ENCODE data around the gene TMEM87B.

TMEM87B gene

DNA sequence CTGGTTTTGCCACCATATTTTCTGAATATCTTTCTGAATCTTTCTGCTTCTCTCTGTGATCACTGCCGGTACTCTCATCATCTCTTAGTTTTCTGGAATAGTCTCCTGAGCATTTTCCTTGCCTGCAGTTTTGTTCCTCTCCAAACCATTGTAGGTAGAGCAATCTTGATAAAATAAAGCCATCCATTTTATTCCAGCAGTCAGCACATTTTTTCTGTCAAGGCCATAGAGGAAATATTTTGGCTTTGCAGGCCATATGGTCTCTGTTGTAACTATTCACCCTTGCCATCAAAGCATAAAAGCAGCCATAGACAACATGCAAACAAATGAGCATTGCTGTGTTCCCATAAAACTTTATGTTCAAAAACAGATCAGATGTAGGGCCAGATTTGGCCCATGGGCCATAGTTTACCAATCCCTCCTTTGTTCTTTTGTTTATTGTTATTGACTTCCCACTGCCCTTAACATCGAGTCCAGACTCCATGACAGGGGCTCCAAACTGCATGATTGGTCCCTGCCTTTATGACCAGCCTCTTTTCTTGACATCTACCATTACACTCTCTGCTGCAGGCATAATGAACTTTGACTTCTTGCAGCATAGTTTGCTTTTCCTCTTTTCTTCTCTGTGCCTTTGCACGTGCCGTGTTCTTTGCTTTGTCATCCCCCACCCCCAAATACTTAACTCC, 29.8 kb downstream of the TMEM87B start:
- H3K4me1 ChIP-seq (ENCODE audit: control insufficient read depth in 1 of 2, insufficient read depth in 2 of 2, low read length in 2 of 2) = no peaks in the 10 kb centered on the region
- no peak overlapping the region for H3K4me3 ChIP-seq (ENCODE audit: low read depth in 1 of 2, low read length in 2 of 2)
- no peak overlapping the region for H3K27ac ChIP-seq (ENCODE audit: low read depth, low read length)
- no peaks in the 10 kb centered on the region for H3K27me3 ChIP-seq (ENCODE audit: control insufficient read depth in 1 of 2, insufficient read depth in 2 of 2, low read length in 2 of 2)
- H3K36me3 ChIP-seq (ENCODE audit: control insufficient read depth in 1 of 2, insufficient read depth in 2 of 2, low read length in 2 of 2) = peaks cover 68 to 88% of the 10 kb centered on the region in 2 donors
- no peak overlapping the region for H3K9ac ChIP-seq (ENCODE audit: low read depth in 1 of 2, low read length in 2 of 2)
- H3K9me3 ChIP-seq (ENCODE audit: control insufficient read depth in 1 of 2, low read length in 2 of 2) = no peaks in the 10 kb centered on the region

DNA sequence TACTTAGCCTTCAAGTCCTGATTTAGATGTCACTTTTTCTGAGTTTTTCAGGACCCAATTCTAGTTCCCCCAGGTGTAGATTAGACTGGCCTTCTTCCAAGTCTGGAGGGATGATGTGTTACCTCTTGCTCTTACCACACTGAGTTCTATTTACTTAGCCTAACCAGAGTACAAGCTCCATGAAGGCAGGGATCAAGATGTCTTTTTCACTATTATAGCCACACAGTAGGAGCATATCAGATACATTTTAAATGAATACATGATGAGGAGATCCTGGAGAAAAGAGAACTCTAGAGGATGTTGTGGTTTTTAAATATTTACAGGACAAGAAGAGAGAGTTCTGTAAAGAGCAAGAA, 30.3 kb downstream of the TMEM87B start:
- H3K4me3 ChIP-seq (ENCODE audit: low read depth in 1 of 2, low read length in 2 of 2) = no peak overlapping the region
- H3K36me3 ChIP-seq (ENCODE audit: control insufficient read depth in 1 of 2, insufficient read depth in 2 of 2, low read length in 2 of 2) = peaks cover 72 to 93% of the 10 kb centered on the region in 2 donors
- no peak overlapping the region for H3K9ac ChIP-seq (ENCODE audit: low read depth in 1 of 2, low read length in 2 of 2)
- no peak overlapping the region for H3K27ac ChIP-seq (ENCODE audit: low read depth, low read length)
- H3K9me3 ChIP-seq (ENCODE audit: control insufficient read depth in 1 of 2, low read length in 2 of 2) = no peaks in the 10 kb centered on the region
- H3K4me1 ChIP-seq (ENCODE audit: control insufficient read depth in 1 of 2, insufficient read depth in 2 of 2, low read length in 2 of 2) = no peaks in the 10 kb centered on the region
- H3K27me3 ChIP-seq (ENCODE audit: control insufficient read depth in 1 of 2, insufficient read depth in 2 of 2, low read length in 2 of 2) = no peaks in the 10 kb centered on the region

DNA sequence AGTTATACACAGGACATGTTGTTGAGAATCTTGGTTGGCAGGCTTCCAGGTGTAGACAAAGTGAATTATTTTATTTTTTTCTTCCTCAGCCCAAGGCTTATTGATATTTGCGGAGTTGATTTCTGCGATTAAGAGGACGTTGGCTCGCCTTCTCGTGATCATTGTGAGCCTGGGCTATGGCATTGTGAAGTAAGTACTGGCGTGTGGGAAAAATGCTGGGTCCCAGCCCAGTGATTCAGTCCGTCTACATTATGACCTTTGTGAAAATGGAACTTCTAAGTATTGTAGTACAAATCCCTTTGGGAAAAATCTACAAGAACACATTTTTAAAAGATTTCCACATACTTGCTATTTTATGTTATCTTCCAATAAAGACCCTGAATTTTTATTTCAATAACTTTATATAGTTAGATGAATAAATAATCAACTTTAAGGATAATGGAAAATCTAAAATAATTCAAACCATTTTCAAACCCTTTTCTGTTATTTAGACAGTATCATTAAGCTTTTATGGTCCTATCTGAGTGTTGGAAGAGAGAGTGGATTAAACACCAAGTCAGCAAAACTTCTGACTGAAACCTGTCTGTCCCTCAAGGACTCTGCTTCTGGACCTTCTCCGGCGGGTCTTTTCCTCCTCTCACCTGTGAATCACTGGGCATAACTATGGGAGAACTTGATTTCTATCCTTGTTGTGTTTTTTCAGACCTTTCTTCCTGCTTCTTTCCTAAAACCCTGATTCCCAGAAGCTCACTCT, 31.0 kb downstream of the TMEM87B start:
- no peaks in the 10 kb centered on the region for H3K27me3 ChIP-seq (ENCODE audit: control insufficient read depth in 1 of 2, insufficient read depth in 2 of 2, low read length in 2 of 2)
- no peak overlapping the region for H3K4me3 ChIP-seq (ENCODE audit: low read depth in 1 of 2, low read length in 2 of 2)
- no peak overlapping the region for H3K9ac ChIP-seq (ENCODE audit: low read depth in 1 of 2, low read length in 2 of 2)
- H3K9me3 ChIP-seq (ENCODE audit: control insufficient read depth in 1 of 2, low read length in 2 of 2) = no peaks in the 10 kb centered on the region
- H3K36me3 ChIP-seq (ENCODE audit: control insufficient read depth in 1 of 2, insufficient read depth in 2 of 2, low read length in 2 of 2) = peaks cover 72 to 92% of the 10 kb centered on the region in 2 donors
- H3K4me1 ChIP-seq (ENCODE audit: control insufficient read depth in 1 of 2, insufficient read depth in 2 of 2, low read length in 2 of 2) = no peaks in the 10 kb centered on the region
- no peak overlapping the region for H3K27ac ChIP-seq (ENCODE audit: low read depth, low read length)

DNA sequence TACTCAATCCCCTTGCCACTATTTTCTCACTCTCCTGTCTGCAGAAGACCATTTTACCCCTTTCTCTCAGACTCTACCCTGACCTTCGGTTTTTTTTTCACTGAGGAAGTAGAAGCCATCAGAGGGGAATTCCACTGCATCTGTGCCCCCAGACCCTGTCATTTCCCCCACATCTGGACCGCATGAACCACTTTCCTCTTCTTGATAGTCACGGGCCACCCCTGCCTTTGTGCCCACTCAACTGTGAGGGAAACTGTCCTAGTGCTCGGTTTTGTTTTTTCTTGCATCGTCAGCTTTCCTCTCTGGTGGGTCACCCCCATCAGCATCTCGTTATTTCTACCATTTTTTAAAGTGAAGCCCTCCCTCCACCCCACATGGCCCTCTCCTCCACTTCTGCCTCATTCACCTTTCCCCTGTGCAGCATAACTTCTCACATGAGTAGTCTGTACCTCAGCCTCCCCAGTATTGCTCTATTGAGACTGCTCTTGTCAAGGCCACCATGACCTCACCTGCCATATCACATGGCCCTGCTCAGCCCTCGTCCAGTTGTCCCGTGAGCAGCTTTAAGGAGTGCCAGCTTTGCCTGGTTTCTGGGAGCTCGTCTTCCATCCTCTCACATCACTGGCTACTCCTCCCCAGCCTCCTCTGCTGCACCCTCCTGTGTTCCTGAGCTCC, 32.4 kb downstream of the TMEM87B start:
- H3K27ac ChIP-seq (ENCODE audit: low read depth, low read length) = no peak overlapping the region
- H3K27me3 ChIP-seq (ENCODE audit: control insufficient read depth in 1 of 2, insufficient read depth in 2 of 2, low read length in 2 of 2) = no peaks in the 10 kb centered on the region
- no peaks in the 10 kb centered on the region for H3K4me1 ChIP-seq (ENCODE audit: control insufficient read depth in 1 of 2, insufficient read depth in 2 of 2, low read length in 2 of 2)
- H3K4me3 ChIP-seq (ENCODE audit: low read depth in 1 of 2, low read length in 2 of 2) = no peak overlapping the region
- H3K9me3 ChIP-seq (ENCODE audit: control insufficient read depth in 1 of 2, low read length in 2 of 2) = no peaks in the 10 kb centered on the region
- no peak overlapping the region for H3K9ac ChIP-seq (ENCODE audit: low read depth in 1 of 2, low read length in 2 of 2)
- peaks cover 61 to 85% of the 10 kb centered on the region in 2 donors for H3K36me3 ChIP-seq (ENCODE audit: control insufficient read depth in 1 of 2, insufficient read depth in 2 of 2, low read length in 2 of 2)

DNA sequence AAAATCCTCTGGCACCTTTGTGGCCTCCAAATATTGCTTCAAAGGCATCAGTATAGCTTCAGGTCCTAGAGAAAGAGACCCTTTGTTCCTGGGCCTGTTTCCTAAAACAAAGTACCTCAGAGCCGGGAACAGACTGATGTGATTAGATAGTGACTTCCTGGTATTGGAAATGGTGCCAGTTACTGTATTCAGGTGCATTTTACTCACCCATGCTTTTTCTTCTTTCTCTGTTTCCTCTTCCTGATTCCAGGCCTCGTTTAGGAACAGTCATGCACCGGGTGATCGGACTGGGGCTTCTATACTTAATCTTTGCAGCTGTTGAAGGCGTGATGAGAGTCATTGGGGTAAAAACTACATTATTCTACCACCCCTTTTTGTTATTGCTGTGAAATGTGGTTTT, 34.3 kb downstream of the TMEM87B start:
- Histone ChIP-seq H3K9ac (ENCODE audit: low read depth in 1 of 2, low read length in 2 of 2) (no peak overlapping the region), H3K36me3 (ENCODE audit: control insufficient read depth in 1 of 2, insufficient read depth in 2 of 2, low read length in 2 of 2) (peaks cover 48 to 69% of the 10 kb centered on the region in 2 donors), H3K9me3 (ENCODE audit: control insufficient read depth in 1 of 2, low read length in 2 of 2) (no peaks in the 10 kb centered on the region), H3K27ac (ENCODE audit: low read depth, low read length) (no peak overlapping the region), H3K4me3 (ENCODE audit: low read depth in 1 of 2, low read length in 2 of 2) (no peak overlapping the region), H3K27me3 (ENCODE audit: control insufficient read depth in 1 of 2, insufficient read depth in 2 of 2, low read length in 2 of 2) (no peaks in the 10 kb centered on the region), H3K4me1 (ENCODE audit: control insufficient read depth in 1 of 2, insufficient read depth in 2 of 2, low read length in 2 of 2) (no peaks in the 10 kb centered on the region)

DNA sequence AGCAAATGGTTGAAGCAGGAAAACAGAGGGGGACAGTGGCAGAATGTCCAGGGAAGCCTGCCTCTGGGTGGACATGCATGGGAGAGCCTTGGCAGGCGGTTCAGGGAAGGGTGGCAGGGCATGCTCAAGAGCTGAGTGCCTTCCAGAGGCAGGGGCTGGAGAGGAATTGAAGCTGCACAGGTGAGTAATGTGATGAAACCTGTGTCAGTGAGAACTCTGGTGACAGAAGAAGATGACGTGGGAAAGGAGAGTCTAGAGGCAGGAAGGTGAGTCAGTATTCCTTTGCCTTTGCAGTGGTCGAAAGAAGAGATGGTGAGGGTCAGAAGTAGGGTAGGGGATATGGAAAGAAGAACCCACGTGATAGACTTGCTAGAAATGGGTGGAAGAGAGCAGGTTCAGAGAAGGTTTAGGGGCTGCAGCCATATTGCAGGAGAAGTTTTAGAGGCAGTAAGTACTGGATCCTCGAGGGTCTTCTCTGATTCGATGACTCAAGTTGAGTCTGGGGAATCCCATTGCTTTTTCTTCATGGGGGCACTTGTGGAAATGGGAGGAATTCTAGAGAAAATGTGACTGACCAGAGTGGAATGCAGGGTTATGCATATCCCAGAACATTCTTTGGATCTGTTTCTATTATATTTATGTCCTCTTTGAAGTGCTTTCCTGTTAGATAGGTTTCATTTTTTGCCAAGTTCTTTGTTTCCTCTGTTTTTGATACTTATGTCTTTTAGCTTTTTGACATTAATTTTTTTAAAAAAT, 37.4 kb downstream of the TMEM87B start:
- peaks cover 25 to 49% of the 10 kb centered on the region in 2 donors for H3K36me3 ChIP-seq (ENCODE audit: control insufficient read depth in 1 of 2, insufficient read depth in 2 of 2, low read length in 2 of 2)

DNA sequence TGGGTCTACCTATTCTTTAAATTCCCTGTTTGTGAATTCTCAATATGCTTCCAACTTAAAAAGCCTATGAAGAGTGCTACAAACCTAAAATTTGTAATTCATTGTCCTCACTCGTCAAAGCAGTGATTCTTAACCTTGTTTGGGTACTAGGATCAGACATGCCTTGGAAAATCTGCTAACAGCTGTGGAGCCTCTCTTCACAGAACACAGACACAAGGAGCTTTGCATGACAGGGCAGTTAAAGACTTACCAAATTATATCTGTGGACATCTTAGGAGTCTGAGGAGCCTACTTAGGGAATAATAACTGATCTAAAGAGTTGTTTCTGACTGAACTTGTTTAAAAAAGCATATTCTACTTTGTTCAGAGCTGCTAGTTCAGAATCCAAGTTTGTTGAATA, 38.1 kb downstream of the TMEM87B start:
- Histone ChIP-seq H3K27me3 (ENCODE audit: control insufficient read depth in 1 of 2, insufficient read depth in 2 of 2, low read length in 2 of 2) (no peaks in the 10 kb centered on the region), H3K4me1 (ENCODE audit: control insufficient read depth in 1 of 2, insufficient read depth in 2 of 2, low read length in 2 of 2) (no peaks in the 10 kb centered on the region), H3K4me3 (ENCODE audit: low read depth in 1 of 2, low read length in 2 of 2) (no peak overlapping the region), H3K9ac (ENCODE audit: low read depth in 1 of 2, low read length in 2 of 2) (no peak overlapping the region), H3K9me3 (ENCODE audit: control insufficient read depth in 1 of 2, low read length in 2 of 2) (no peaks in the 10 kb centered on the region), H3K36me3 (ENCODE audit: control insufficient read depth in 1 of 2, insufficient read depth in 2 of 2, low read length in 2 of 2) (peaks cover 18 to 42% of the 10 kb centered on the region in 2 donors), H3K27ac (ENCODE audit: low read depth, low read length) (no peak overlapping the region)

More for the DNA sequence above, 37.4 kb downstream of the TMEM87B start:
- no peaks in the 10 kb centered on the region for H3K27me3 ChIP-seq (ENCODE audit: control insufficient read depth in 1 of 2, insufficient read depth in 2 of 2, low read length in 2 of 2)
- no peaks in the 10 kb centered on the region for H3K4me1 ChIP-seq (ENCODE audit: control insufficient read depth in 1 of 2, insufficient read depth in 2 of 2, low read length in 2 of 2)
- no peaks in the 10 kb centered on the region for H3K9me3 ChIP-seq (ENCODE audit: control insufficient read depth in 1 of 2, low read length in 2 of 2)
- H3K9ac ChIP-seq (ENCODE audit: low read depth in 1 of 2, low read length in 2 of 2) = no peak overlapping the region
- no peak overlapping the region for H3K27ac ChIP-seq (ENCODE audit: low read depth, low read length)
- no peak overlapping the region for H3K4me3 ChIP-seq (ENCODE audit: low read depth in 1 of 2, low read length in 2 of 2)

DNA sequence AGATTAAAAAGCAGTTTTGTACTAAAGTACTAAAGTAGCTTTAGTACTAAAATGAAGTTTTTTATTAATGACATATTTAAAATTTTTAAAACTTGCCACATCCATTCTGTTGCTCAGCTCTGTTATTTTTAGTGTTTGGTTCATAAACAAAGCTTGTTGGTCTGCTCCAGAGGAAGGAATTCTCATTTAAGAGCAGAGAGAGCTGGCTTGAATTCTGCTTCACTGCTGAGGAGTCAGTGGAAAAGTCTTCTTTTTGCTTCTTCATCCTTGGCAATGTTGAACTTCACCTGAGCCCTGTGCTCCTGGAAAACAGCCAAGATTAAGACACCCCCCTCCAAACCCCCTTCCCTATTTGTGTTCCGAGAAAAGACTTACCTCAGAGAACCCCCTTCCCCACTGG, 40.6 kb downstream of the TMEM87B start:
- H3K4me3 ChIP-seq (ENCODE audit: low read depth in 1 of 2, low read length in 2 of 2) = no peak overlapping the region
- no peaks in the 10 kb centered on the region for H3K4me1 ChIP-seq (ENCODE audit: control insufficient read depth in 1 of 2, insufficient read depth in 2 of 2, low read length in 2 of 2)
- peaks cover 23 to 35% of the 10 kb centered on the region in 2 donors for H3K36me3 ChIP-seq (ENCODE audit: control insufficient read depth in 1 of 2, insufficient read depth in 2 of 2, low read length in 2 of 2)
- no peak overlapping the region for H3K9ac ChIP-seq (ENCODE audit: low read depth in 1 of 2, low read length in 2 of 2)
- no peak overlapping the region for H3K27ac ChIP-seq (ENCODE audit: low read depth, low read length)
- H3K27me3 ChIP-seq (ENCODE audit: control insufficient read depth in 1 of 2, insufficient read depth in 2 of 2, low read length in 2 of 2) = no peaks in the 10 kb centered on the region
- no peaks in the 10 kb centered on the region for H3K9me3 ChIP-seq (ENCODE audit: control insufficient read depth in 1 of 2, low read length in 2 of 2)

DNA sequence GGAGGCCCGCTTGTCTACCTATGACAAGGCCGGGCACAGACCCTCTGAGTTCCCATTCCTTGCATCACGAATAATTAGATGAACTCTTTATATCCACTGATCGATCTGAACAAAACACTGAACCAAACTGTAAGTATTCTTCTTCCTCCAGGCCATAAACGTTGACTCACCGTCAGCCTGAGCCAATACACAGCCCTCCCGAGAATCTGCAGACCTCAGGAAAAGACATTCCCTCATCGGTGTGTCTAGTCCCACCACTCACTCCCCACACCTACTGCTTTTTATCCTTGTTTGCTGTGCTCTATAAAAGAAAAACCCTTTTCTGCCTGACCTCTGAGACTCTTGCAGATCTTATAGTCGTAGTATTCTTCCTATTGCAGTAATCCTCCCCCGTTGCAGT, 41.0 kb downstream of the TMEM87B start:
- no peaks in the 10 kb centered on the region for H3K27me3 ChIP-seq (ENCODE audit: control insufficient read depth in 1 of 2, insufficient read depth in 2 of 2, low read length in 2 of 2)
- peaks cover 23 to 35% of the 10 kb centered on the region in 2 donors for H3K36me3 ChIP-seq (ENCODE audit: control insufficient read depth in 1 of 2, insufficient read depth in 2 of 2, low read length in 2 of 2)
- H3K4me3 ChIP-seq (ENCODE audit: low read depth in 1 of 2, low read length in 2 of 2) = no peak overlapping the region
- H3K9ac ChIP-seq (ENCODE audit: low read depth in 1 of 2, low read length in 2 of 2) = no peak overlapping the region
- H3K27ac ChIP-seq (ENCODE audit: low read depth, low read length) = no peak overlapping the region
- H3K4me1 ChIP-seq (ENCODE audit: control insufficient read depth in 1 of 2, insufficient read depth in 2 of 2, low read length in 2 of 2) = no peaks in the 10 kb centered on the region
- no peaks in the 10 kb centered on the region for H3K9me3 ChIP-seq (ENCODE audit: control insufficient read depth in 1 of 2, low read length in 2 of 2)
